Dermis lymphatic vessel endothelial cell (primary cell): ENCODE measurements around the gene ADSL. TPM values are rescaled to one million over a fixed set of nuclear protein-coding genes. Genes with fewer than 3 reads are reported as not detected.

ENCODE experiments used
- total RNA-seq: library from RNA; depleted of rRNA; stranded (reverse); fragments of >200 nt; gene quantifications from 2 replicates; pipeline ENCODE4 v1.2.1, GENCODE V29; 2014

ADSL gene
- 107 and 168 TPM in 2 replicates for total RNA-seq

DNA sequence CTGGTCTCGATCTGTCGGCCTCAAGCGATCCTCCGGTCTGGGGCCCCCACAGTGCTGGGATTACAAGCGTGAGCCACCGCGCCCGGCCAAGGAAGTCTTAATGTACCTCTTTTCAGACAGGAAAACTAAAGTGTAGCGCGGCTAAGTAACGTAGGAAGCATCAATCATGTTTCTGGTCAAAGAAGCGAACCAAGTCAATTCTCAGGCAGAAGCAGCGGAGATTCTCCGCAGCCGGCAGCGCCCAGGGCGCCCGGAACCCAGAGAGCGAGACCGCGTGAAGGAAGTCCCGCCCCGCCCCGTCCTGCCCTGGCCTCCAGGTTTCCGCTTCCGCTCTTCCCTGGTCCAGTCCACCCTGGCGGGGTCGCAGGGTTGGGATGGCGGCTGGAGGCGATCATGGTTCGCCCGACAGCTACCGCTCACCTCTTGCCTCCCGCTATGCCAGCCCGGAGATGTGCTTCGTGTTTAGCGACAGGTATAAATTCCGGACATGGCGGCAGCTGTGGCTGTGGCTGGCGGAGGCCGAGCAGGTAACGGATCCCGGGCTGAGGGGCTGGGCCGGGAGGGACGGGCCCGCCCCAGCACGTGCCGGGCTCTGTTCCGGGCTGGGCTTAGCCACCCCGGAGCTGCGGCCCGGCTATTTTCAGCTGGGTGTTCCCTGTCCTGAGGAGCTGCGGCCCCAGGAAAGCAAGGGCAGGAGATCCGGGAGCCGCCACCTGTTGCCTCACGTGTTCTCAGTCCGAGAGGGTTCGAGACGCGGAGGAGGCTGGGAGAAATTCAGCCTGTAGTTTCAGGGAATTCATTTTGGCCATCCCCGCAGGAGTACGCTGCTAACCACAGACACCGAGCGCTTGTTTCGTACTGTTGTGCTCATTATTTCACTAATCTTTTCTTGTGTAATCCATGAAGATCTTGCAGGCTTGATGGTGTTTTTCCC lies at the start of gene ADSL:
TSS of gene ADSL (plus strand) at position 316 of the 934 bp plus-strand sequence. CDS start at position 375, 59 bp downstream.

Other genes starting within 250 kb of the ADSL start
- gene TNRC6B, start 168.6 kb upstream of the ADSL start, total RNA-seq, result 18.9 and 23.4 TPM in 2 replicates
- 50.2 and 54.0 TPM in 2 replicates for gene SGSM3, start 24.1 kb downstream of the ADSL start, total RNA-seq